GM19467 (cell line): Measurements from ENCODE around the gene CDC45.

Source experiments
- ATAC-seq: cut with Tn5 transposase; IDR thresholded peaks from one replicate; pipeline ENCODE4 v1.9.1; 2021; ENCODE audit warnings: mild to moderate bottlenecking, moderate library complexity; ENCODE audit not compliant: unreplicated experiment

CDC45 gene

DNA sequence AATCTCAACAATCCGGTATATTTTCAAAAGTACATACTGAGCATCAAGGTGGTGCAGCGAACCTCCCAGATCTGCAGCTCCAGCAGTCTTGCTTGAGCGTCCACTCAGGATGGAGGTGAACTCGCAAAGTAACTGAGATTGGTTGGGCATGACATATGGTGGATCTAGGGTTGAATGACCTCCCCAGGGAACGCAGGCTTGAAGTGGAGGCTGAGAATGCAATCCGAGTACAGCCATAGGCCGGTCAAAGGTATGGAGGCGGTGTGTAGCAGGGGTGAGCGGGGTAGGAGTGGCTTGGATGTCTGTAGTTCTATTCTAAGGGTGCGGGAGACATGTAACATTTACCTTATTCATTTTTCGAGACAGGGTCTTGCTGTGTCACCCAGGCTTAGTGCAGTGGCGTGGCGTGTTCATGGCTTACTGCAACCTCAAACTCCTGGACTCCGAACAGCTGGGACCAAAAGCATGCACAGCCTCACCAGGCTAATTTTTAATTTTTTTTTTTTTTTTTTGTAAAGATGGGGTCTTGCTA, 31.6 kb upstream of the CDC45 start:
- peak; percentile 16 for ATAC-seq

DNA sequence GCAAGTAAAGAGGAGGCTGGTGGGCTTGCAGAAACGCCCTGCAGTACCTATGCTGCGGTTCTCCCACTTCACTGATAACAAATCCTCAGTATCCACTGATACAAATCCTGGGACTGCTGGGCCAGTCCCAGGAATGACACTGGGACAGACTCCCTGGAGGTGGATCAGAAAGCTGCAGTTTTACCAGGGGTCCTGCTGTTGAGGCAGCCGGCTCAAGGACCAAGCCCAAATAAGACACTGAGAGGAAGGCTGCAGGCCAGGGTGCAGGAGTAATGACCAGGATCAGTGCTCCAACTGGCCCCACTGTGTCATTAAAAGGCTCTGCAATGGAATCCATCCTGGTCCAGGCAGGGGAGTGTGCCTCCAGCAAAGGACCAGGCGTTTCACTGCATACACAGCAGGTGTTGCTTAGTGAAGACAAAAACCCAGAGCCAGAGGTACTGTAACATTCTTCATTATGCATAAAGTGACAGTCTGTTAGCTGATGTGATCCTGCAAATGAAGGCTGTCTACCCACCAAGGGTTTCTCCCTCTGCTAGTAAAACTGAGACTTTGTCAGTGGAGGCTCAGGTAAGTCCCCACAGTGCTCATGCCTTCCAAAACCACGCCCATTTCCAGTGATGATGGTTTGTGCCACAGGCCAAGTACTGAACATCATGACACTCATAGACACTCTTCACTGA, 30.8 kb upstream of the CDC45 start:
- ATAC-seq = no peak

DNA sequence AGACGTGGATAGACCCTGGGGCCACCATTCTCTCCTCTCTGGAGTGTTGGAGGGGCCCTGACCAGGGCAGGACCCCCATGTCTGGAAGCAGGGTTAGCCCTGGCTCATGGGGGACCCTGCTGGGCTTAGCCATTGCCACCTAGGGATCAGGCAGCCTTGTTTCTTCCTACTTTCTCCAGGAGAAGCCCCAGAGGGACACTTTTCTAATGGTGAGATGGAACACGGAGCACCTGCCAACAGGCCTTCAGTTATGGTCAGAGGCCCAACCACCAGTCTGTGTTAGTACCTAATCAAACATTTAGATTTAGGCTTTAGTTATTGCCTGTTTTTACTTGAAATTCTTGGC, 30.3 kb upstream of the CDC45 start:
- no peak for ATAC-seq

DNA sequence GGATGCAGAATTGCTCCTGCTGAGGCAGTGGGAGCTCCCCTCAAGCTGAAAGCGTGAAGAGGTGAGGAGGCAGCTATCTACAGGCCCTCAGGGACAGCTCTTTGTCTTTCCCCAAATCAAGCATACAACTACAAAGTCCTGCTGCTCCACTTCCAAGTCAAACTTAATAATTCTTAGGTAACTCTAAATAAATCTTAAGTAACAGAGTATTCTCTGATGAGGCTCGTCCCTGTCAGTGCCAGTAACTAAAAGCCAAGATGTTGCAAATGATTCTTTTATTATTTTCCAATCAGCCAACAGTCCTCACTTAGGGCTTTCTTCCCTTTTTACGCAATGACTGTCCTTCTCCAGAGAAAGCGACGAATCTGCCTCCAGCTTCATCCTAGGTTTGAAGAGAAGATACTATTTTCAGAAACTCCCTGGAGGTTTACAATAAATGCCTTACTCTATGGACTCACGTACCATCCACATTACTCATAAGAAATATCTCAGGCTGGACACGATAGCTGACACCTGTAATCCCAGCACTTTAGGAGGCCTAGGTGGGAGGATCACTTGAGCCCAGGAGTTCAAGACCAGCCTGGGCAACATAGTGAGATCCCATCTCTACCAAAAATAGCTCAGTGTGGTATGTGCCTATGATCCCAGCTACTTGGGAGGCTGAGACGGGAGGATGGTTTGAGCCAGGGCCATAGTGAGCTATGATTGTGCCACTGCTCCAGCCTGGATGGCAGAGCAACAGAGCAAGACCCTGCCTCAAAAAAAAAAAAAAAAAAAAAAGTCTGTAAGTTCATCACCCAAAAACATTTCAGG, 29.2 kb upstream of the CDC45 start:
- no peak for ATAC-seq

DNA sequence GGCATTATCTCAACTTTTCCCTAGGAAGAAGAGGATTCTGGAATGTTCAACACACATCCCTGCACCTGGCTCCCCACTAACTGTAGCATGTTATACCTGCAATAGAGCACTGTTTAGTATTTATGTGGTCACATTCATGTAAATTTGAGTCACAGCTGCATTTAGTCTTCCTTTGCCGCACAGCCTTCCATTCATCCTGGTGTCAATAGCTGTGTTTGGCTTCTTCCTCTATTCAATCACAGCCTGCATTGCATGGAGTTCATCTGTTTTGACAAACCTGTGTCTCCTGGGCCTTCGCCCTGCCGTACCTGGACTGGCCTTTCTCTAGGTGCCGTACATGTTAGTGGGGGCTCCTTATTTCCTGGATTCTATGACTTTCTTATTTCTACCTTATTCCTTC, 28.1 kb upstream of the CDC45 start:
- no peak for ATAC-seq

DNA sequence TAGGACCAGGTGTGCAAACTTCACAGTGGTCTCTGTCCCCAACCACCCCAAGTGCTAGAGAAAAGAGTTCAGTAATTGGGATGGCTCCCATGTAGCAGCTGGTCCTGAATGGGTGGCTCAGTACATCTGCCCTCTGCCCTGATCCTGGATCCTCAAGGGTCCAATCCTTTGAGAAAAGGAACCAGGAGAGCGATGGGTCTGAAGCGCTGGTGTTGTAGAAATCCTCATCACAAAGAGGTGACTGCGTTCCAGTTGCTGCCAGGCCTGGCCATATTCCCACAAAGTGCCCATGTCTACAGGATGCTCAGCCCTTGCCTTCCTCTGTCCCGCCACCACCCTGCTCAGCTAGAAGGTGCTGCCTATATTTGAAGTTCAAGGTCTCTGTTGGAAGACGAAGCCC, 26.0 kb upstream of the CDC45 start:
- ATAC-seq = no peak

DNA sequence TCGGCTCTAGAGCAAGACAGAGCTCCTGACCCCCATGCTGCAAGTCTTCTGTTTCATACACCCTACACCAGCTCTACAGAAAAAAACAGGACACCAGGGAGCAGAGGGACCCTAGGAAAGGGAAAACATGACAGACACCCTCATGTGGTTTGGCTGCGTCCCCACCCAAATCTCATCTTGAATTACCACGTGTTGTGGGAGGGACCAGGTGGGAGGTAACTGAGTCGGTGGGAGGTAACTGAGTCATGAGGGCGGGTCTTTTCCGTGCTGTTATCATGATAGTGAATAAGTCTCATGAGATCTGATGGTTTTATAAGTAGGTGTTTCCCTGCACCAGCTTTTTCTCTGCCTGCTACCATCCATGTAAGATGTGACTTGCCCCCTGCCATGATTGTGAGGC, 25.6 kb upstream of the CDC45 start:
- ATAC-seq = no peak

DNA sequence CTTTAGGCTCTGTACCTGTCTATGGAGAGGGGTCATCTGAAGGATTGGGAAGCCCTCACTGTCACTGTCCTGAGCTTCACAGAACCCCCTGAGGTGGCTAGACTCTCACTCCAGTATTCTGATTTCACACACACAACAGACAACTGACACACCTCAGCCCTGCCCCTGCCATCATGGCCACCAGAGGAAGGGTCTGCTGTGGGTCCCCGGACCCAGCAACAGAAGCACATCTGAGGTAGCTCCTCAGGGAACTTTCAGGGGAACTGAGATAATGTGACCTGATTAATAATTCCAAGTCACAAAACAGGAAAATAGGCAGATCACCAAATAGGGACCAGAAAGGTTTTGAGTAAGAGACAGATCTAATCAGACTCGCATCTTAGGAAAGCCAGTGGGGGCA, 24.7 kb upstream of the CDC45 start:
- no peak for ATAC-seq

DNA sequence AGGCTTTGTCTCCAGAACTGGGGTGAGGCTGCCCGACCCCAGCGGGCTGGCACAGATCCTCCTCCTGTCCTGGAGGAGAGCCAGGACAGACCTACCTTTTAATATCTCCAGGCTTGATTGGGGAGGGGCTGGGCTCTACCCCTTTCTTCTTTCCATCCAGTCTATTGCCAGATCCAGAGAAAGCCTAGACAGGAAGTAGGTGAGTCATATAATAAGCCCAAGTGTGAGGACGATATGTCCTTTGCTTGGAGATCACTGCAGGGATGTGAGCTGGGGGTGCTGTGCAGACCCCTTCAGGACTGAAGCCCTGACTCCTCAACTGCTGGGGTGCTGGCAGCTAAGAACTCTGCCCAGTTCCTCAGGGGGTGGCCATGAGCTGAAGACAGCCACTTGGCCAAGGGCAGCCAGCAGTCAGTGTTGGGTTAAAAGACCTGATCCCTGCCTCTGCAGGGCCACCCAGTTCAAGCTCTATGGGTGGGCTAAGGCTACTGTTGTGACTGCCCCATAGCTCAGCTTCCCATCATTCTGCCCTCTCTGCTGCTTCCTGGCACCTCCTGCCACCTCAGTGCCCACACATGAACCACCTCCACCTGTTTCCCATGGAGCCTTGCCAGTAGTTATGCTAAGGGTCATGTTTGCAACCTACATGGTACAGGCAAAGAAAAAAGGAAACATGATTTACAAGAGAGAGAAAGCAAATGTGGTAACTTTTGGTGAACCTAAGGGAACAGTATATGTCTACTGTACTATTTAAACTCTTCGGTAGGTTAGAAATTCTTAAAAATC, 23.9 kb upstream of the CDC45 start:
- ATAC-seq = no peak

DNA sequence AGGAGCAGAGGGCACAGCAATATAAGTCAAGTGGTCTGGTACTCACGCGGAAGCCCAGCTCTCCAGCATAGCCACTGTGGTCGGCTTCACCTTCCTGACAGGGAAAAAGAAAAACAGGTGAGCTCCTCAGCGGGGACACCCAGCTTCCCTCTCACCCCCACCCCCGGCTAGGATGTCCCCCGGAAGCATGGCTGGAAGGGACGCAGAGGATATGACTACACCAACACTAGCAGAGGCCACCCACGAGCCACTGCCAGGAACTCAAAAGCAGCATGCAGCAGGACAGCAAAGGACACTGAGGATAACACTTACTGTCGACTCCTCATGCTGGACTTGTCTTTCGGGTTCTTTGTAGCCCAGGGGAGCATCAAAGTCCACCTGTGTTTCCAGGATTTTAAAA, 23.2 kb upstream of the CDC45 start:
- ATAC-seq = no peak

DNA sequence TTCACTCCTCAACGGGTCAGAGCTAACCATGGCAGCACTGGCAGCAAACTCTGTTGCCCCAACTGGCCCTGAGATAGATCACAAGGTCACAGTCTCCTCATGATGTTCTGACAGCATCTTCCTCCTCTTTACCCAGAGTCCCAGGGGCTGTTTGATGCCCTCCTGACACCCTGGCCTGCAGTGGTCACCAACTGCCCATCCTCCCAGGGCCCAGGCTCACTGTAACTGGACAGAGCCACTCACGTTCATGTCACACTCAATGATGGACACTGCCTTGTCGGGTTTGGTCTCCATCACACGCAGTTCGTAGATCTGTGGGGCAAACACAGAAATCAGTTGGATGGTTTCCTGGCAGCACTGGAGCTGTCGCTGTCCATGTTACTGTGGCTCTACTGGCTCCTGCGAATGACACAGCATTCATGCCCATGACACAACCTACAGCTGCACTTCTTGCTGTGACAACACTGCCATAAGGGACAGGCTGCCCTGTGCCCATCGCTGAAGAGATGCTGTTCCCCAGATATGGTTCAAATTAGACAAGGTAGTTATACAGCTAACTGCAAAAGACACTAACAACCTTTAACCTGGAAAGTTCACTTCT, 21.8 kb upstream of the CDC45 start:
- ATAC-seq = no peak

DNA sequence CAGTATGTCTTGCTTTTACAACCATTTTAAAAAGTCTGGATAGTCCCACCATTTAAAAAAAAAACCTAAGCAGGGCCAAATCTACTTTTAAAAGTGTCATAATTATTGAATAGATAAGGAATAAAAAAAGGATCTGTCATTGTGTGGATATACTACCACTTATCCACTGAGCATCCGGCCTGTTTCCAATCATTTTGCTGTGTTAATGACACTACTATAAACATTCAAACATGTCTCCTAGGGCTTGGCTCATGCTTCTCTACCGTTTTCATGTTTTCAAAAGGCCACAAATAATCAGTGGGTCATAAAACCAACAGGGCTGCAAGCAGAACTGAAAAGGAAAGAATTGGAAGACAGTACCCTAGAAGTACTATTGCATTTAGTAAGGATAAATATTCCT, 19.7 kb upstream of the CDC45 start:
- ATAC-seq = no peak

DNA sequence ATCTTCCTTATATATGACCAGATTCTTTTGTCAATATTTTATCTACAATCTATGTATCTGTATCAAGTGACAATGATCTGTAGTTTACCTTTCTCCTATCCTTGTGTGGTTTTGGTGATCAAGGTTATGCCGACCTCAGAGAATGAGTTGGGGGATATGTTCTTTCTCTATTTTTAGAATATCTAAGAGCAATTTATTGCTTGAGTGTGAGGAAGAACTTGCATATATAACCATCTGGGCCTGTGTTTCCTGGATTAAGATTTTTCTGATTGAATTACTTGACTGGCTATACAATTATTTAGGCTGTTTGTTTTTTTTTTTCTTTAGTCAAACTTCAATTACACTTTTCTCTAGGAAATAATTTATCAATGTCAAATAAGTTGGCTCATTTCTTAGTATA, 18.2 kb upstream of the CDC45 start:
- ATAC-seq = no peak

DNA sequence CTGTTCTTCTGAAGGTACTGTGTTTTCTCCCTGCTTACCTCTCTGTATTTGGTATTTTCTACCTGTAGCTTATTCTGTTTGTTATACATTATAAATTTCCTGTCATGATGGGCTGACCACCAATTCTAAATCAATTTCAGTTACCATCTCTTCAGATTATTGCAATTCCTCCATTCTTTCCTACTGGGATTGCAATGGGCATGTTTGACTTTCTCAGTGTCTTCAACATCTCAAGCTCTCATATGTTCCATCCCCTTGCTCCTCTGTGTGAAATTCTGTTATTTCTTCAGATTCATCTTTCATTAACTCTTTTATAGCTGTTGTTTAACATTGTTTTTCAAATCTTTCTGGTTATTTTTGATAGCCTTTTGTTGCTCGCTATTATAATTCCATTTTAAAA, 16.7 kb upstream of the CDC45 start:
- no peak for ATAC-seq

DNA sequence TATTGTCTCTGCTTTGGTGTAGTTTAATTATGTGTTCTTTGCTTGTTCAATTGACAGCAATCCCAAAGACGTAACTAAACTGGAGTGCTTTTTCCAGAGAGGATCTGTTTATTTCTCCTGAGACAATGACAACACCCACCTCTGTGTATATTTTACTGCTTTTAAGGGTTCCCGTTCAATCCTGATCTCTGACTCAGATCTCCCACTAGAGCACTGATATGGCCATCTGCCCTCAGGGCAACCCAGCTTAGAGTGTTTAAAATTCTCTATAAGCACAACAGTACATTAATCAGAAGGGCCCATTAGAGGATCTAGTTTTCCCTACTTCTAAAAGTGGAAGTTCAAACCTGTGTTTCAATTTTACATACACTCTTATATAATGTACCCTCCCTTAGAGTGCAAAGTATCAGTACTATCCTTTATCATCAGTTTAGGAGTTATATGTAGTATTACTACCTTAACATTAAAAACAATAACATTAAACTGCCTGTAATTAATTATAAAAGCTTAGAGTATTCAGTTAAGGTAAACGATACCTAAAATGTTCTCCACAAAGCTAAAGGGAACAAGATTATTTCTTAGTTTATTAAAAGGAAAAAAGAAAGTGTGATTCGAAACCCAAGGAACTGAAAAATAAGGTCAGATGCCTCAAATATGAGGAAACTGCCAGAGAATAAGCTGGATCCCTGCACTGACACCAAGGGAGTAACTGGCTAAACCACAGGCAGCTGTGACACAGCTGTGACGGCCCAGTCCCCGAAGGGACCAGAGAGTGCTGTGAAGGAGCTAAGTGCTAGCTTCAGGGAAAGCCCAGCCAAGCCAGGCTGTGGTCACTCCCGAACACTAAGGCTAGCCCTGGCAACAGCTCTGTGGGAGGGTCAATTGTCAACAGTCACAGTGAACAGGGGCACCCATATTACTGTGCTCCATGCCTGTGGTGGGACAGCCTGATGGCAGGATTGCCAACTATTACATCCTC, 15.9 kb upstream of the CDC45 start:
- no peak for ATAC-seq

DNA sequence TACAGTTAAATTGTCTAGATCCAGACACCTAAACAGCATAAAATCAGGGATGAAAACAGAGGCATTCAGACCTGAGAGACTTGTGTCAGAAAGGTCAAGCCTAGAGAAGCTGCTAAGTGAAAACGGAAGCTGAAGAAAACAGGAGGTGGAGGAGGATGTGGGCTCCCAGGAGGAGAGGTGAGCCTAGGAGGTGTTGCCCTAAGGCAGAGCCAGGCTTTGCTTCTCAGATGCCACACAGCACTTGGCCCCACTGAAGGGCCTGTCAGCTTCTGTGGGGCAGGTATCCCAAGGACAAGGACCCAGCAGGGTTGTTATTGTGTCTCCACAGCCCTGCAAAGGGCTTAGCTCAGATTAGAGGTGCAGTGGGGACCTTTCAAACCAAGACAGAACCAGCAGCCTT, 15.2 kb upstream of the CDC45 start:
- no peak for ATAC-seq

DNA sequence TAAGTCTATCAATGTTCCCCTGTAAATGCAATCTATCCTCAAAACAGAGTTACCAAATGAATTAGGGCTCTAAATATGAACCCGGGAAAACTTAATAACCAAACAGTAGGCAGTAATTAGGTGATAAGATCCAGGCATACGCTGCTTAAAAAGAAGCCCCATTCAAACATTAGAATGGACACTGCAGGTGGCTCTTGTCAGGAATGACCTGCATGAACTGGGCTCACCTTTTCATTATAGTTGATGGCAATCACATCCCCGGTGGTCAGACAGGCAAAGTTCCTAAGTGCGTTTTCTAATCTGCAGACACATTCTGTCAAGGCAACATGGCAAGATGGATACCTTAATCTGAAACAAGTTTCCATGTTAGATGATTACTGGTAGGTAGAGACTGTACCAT, 14.7 kb upstream of the CDC45 start:
- ATAC-seq = no peak

DNA sequence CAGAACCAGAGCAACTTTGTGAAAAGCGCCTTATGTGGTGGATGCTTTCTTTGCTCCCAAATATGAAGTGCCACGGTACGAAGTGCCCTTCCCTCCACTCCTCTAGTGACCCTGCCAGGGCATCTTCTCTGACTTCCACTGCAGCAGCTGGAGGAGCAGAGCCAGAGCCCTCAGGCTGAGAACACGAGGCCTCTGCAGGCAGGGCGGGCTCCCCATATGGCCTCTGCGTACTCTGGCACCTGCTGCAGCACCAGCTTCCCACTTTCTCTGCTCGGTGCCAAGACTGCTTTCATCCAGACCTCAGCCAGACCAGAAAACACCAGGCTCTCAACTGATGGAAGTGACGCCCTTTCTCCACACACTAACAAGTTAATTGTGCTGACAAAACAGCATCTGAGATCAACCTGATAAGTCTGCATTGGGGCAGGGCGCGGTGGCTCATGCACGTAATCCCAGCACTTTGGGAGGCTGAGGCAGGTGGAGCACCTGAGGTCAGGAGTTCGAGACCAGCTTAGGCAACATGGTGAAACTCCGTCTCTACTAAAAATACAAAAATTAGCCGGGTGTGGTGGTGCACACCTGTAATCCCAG, 13.5 kb upstream of the CDC45 start:
- ATAC-seq = no peak

DNA sequence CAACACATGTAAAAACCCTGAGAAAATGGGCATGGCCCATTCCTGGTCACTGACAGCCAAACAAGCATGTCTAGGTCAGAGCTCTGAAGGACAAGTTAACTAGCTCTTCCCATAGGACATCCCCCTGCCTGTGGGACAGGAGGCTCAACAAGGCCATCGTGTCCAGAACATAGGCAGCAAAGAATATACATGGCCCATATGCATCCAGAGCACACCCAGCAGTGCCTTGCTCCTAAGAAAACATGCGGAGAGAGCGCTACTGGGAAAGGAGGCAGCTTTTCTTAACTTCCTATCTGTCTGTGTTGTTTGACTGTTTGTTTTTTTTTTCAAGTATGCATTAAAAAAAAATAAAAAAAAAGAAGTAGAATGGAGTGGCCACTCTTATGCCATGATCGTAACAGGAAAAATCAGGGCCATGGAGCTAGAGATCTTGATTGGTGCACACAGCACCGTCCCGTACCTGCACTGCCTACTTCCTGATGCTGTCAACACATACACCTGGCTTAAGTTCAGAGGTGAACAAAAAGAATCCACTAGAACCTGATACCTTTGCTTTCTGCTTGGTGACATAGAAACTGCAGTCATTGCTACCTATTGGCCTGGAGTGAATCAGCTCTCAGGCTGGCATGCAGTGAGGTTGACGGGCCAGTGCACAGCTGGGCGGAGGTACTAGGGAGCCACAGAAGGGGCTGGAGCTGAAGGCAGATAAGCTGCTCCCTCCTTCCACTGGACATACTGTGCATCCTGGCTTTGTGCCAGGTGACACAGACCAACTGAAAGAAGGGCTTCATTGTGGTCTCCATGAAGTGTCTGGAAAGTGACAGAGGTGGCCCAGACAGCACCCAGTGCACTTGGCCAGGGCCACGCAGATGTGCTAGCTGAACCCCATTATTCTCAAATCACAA, 12.6 kb upstream of the CDC45 start:
- ATAC-seq = no peak
